ENCODE results near the gene LMX1A.

DNA sequence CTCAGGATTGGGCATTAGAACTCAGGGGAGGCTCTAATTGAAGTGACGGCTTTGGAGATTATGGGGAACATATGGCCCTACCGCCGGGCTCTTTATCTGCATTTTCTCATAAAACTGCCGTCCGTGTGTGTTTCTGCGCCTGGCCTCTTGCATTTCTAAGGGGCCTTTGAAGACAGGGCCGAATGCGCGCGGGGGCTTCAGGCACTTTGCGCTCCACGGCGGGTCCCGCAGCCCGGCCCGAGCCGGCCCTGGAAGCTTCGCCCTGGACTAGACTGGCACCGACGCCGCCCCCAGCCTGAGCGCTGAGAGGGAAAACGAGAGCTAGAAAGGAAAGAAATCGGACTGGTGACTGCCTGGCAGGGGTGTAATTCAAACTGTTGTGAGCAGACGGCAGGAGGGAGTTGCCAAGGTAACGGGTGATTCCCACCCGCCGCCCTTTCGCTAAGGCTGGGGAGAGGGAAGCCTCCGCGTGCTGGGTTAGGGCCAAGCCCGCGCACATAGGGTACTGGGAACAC lies 120.7 kb downstream of the LMX1A start:
- no peak for TF ChIP-seq POLR2A (IDR thresholded peaks at IDR 0.05; ENCODE audit: low read length)
- no peak for TF ChIP-seq GATA1 (IDR thresholded peaks at IDR 0.05; ENCODE audit: low read depth, low read length)
